Epithelial cell of proximal tubule (primary cell): ENCODE data around the gene HECTD1. TPM values are rescaled to one million over a fixed set of nuclear protein-coding genes. Genes with fewer than 3 reads are reported as not detected.

ENCODE experiments used
- DNase-seq: peaks from one replicate; pipeline ENCODE4 v3.0.0-alpha.2; 2011; ENCODE audit warnings: low read depth
- H3K4me3 ChIP-seq: 2 replicates; pipeline ENCODE4 v1.5.1; 2011; ENCODE audit warnings: low read depth, mild to moderate bottlenecking, low read length
- CTCF ChIP-seq: conservative IDR thresholded peaks from 2 replicates; pipeline ENCODE4 v1.5.1; 2012; ENCODE audit warnings: low read depth, mild to moderate bottlenecking, low read length
- total RNA-seq: library from RNA; depleted of rRNA; stranded (reverse); fragments of >200 nt; gene quantifications from 2 replicates; pipeline ENCODE4 v1.2.3, GENCODE V29; 2015

HECTD1 gene
- total RNA-seq, 1 donor from 2014 or later: 101 TPM

- no peak for DNase-seq
- H3K4me3 ChIP-seq: no peak overlapping the region
- TF ChIP-seq CTCF: no peak
These were observed 80.9 kb downstream of the HECTD1 start for GRCh38 chr14:31126680-31127079.

GRCh38 chr14:31125231-31125630 lies 82.4 kb downstream of the HECTD1 start:
- TF ChIP-seq CTCF: no peak
- DNase-seq: no peak
- H3K4me3 ChIP-seq: no peak overlapping the region

- TF ChIP-seq CTCF: no peak
- no peak for DNase-seq
- no peak overlapping the region for H3K4me3 ChIP-seq
These were observed 83.4 kb downstream of the HECTD1 start for GRCh38 chr14:31124197-31124596.

- no peak for DNase-seq
- H3K4me3 ChIP-seq: no peak overlapping the region
- no peak for TF ChIP-seq CTCF
These were observed 84.7 kb downstream of the HECTD1 start for GRCh38 chr14:31122921-31123320.

GRCh38 chr14:31122098-31122611 lies 85.4 kb downstream of the HECTD1 start:
- no peak overlapping the region for H3K4me3 ChIP-seq
- TF ChIP-seq CTCF: no peak
- no peak for DNase-seq

GRCh38 chr14:31118892-31119291 lies 88.7 kb downstream of the HECTD1 start:
- no peak for TF ChIP-seq CTCF
- no peak for DNase-seq
- no peak overlapping the region for H3K4me3 ChIP-seq

- TF ChIP-seq CTCF: no peak
- DNase-seq: no peak
These were observed 93.8 kb downstream of the HECTD1 start for GRCh38 chr14:31113794-31114193.

More at GRCh38 chr14:31113794-31114193, 93.8 kb downstream of the HECTD1 start:
- H3K4me3 ChIP-seq: no peak overlapping the region
